ENCODE results near the gene SMIM44.
"Not testable (repeated sequence)": the region's sequence is repeated elsewhere in the genome, so short reads cannot be mapped to it uniquely, and the experiment has no call there.

Gene SMIM44
- total RNA-seq: 0 to 0.19 (median 0) reads per million in 3 donors

DNA sequence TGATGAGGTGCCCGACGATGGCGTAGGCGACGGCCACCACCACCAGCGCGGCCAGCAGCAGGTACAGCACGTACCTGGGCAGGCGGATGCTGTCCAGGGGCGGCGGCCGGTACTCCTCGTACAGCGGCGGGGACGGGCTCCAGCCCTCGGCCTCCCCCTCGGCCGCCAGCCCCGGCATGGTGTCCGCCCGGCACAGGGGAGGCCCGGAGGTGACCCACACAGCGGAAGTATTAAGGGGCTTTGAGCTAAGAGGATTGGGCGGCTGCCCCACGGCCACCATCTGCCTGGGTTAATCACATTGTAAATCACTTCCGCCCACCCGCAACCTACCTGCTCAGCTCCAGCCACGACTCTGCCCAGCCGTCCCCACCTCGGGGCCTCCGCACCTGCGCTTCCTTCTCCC is at the start of gene SMIM44:
Gene SMIM44 (minus strand): TSS at position 216 of the 403 bp plus-strand sequence. CDS start 38 bp downstream, at position 178.
- peaks cover 15% of the 10 kb centered on the region for H3K4me1 ChIP-seq (ENCODE audit: control insufficient read depth, insufficient read depth, low read length, poor library complexity, severe bottlenecking)
- no peaks in the 10 kb centered on the region for H3K27me3 ChIP-seq (replicated peaks; ENCODE audit: control insufficient read depth, insufficient read depth, low read length, poor library complexity, severe bottlenecking)
- H3K4me3 ChIP-seq (ENCODE audit: insufficient read depth, low read depth, low read length, poor library complexity, severe bottlenecking): no peak within 1 kb of the TSS
- DNase-seq: no peak
- no peak within 1 kb of the TSS for H3K27ac ChIP-seq (ENCODE audit: insufficient read depth, low read length, poor library complexity, severe bottlenecking)
- H3K36me3 ChIP-seq (ENCODE audit: control insufficient read depth, insufficient read depth, low read length): no peaks in the 10 kb centered on the region
- no peaks in the 10 kb centered on the region for H3K9me3 ChIP-seq (ENCODE audit: control insufficient read depth, low read length)

- Histone ChIP-seq H3K9me3 (ENCODE audit: control insufficient read depth, low read length) (no peaks in the 10 kb centered on the region), H3K27ac (ENCODE audit: insufficient read depth, low read length, poor library complexity, severe bottlenecking) (no peak overlapping the region), H3K36me3 (ENCODE audit: control insufficient read depth, insufficient read depth, low read length) (peaks cover 62% of the 10 kb centered on the region), H3K27me3 (replicated peaks; ENCODE audit: control insufficient read depth, insufficient read depth, low read length, poor library complexity, severe bottlenecking) (no peaks in the 10 kb centered on the region), H3K4me3 (ENCODE audit: insufficient read depth, low read depth, low read length, poor library complexity, severe bottlenecking) (no peak overlapping the region), H3K4me1 (ENCODE audit: control insufficient read depth, insufficient read depth, low read length, poor library complexity, severe bottlenecking) (no peaks in the 10 kb centered on the region)
- no peak for DNase-seq
Measured at GRCh38 chr19:3533033-3533432, 49.8 kb upstream of the SMIM44 start.

DNA sequence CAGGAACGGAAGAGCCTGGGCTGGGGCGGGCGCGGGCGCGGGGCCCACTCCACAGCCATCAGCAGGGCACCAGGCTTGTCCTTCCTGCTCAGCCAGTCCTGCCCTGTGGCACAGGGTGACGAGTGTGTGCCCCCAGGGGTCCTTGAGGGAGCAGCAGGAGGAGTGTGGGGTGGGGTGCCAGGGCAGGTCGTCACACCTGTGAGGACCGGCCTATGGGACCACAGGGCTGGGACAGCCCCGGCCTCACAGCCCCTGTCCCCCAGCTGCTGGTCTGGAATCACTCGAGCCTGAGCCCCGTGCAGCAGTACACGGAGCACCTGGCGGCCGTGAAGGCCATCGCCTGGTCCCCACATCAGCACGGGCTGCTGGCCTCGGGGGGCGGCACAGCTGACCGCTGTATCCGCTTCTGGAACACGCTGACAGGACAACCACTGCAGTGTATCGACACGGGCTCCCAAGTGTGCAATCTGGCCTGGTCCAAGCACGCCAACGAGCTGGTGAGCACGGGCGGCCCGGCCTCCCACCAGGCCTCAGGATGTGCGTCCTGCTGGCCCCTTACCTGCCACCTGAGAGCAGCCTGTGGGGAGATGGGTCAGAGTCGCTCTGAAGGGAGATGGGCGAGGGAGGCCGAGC is 49.0 kb upstream of the SMIM44 start:
- Histone ChIP-seq H3K27me3 (replicated peaks; ENCODE audit: control insufficient read depth, insufficient read depth, low read length, poor library complexity, severe bottlenecking) (no peaks in the 10 kb centered on the region), H3K4me3 (ENCODE audit: insufficient read depth, low read depth, low read length, poor library complexity, severe bottlenecking) (no peak overlapping the region), H3K4me1 (ENCODE audit: control insufficient read depth, insufficient read depth, low read length, poor library complexity, severe bottlenecking) (no peaks in the 10 kb centered on the region), H3K36me3 (ENCODE audit: control insufficient read depth, insufficient read depth, low read length) (peaks cover 63% of the 10 kb centered on the region), H3K27ac (ENCODE audit: insufficient read depth, low read length, poor library complexity, severe bottlenecking) (no peak overlapping the region), H3K9me3 (ENCODE audit: control insufficient read depth, low read length) (no peaks in the 10 kb centered on the region)
- no peak for DNase-seq

DNA sequence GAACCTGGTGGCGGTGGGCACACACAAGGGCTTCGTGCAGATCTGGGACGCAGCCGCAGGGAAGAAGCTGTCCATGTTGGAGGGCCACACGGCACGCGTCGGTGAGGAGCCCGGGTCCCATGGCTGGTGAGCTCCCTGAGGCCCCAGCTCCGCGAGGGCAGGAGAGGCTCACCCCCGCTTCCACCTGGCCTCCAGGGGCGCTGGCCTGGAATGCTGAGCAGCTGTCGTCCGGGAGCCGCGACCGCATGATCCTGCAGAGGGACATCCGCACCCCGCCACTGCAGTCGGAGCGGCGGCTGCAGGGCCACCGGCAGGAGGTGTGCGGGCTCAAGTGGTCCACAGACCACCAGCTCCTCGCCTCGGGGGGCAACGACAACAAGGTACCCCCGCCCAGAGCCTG is 48.5 kb upstream of the SMIM44 start:
- no peaks in the 10 kb centered on the region for H3K27me3 ChIP-seq (replicated peaks; ENCODE audit: control insufficient read depth, insufficient read depth, low read length, poor library complexity, severe bottlenecking)
- H3K9me3 ChIP-seq (ENCODE audit: control insufficient read depth, low read length): no peaks in the 10 kb centered on the region
- no peak for DNase-seq
- H3K36me3 ChIP-seq (ENCODE audit: control insufficient read depth, insufficient read depth, low read length): peaks cover 69% of the 10 kb centered on the region
- H3K27ac ChIP-seq (ENCODE audit: insufficient read depth, low read length, poor library complexity, severe bottlenecking): no peak overlapping the region
- no peak overlapping the region for H3K4me3 ChIP-seq (ENCODE audit: insufficient read depth, low read depth, low read length, poor library complexity, severe bottlenecking)
- no peaks in the 10 kb centered on the region for H3K4me1 ChIP-seq (ENCODE audit: control insufficient read depth, insufficient read depth, low read length, poor library complexity, severe bottlenecking)

GRCh38 chr19:3530389-3530788 is 47.1 kb upstream of the SMIM44 start:
- H3K4me1 ChIP-seq (ENCODE audit: control insufficient read depth, insufficient read depth, low read length, poor library complexity, severe bottlenecking): no peaks in the 10 kb centered on the region
- H3K4me3 ChIP-seq (ENCODE audit: insufficient read depth, low read depth, low read length, poor library complexity, severe bottlenecking): no peak overlapping the region
- no peaks in the 10 kb centered on the region for H3K27me3 ChIP-seq (replicated peaks; ENCODE audit: control insufficient read depth, insufficient read depth, low read length, poor library complexity, severe bottlenecking)
- H3K27ac ChIP-seq (ENCODE audit: insufficient read depth, low read length, poor library complexity, severe bottlenecking): no peak overlapping the region
- peaks cover 73% of the 10 kb centered on the region for H3K36me3 ChIP-seq (ENCODE audit: control insufficient read depth, insufficient read depth, low read length)
- H3K9me3 ChIP-seq (ENCODE audit: control insufficient read depth, low read length): no peaks in the 10 kb centered on the region
- DNase-seq: no peak

DNA sequence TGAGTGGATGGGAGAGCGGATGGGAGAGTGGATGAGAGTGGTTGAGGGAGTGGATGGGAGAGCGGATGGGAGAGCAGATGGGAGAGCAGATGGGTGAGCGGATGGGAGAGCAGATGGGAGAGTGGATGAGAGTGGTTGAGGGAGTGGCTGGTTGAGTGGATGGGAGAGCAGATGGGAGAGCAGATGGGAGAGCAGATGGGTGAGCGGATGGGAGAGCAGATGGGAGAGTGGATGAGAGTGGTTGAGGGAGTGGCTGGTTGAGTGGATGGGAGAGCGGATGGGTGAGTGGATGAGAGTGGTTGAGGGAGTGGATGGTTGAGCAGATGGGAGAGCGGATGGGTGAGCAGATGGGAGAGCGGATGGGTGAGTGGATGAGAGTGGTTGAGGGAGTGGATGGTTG is 46.1 kb upstream of the SMIM44 start:
- peaks cover 71% of the 10 kb centered on the region for H3K36me3 ChIP-seq (ENCODE audit: control insufficient read depth, insufficient read depth, low read length)
- H3K9me3 ChIP-seq (ENCODE audit: control insufficient read depth, low read length); H3K4me3 ChIP-seq (ENCODE audit: insufficient read depth, low read depth, low read length, poor library complexity, severe bottlenecking); DNase-seq; H3K27ac ChIP-seq (ENCODE audit: insufficient read depth, low read length, poor library complexity, severe bottlenecking); H3K27me3 ChIP-seq (replicated peaks; ENCODE audit: control insufficient read depth, insufficient read depth, low read length, poor library complexity, severe bottlenecking); H3K4me1 ChIP-seq (ENCODE audit: control insufficient read depth, insufficient read depth, low read length, poor library complexity, severe bottlenecking): not testable (repeated sequence)

DNA sequence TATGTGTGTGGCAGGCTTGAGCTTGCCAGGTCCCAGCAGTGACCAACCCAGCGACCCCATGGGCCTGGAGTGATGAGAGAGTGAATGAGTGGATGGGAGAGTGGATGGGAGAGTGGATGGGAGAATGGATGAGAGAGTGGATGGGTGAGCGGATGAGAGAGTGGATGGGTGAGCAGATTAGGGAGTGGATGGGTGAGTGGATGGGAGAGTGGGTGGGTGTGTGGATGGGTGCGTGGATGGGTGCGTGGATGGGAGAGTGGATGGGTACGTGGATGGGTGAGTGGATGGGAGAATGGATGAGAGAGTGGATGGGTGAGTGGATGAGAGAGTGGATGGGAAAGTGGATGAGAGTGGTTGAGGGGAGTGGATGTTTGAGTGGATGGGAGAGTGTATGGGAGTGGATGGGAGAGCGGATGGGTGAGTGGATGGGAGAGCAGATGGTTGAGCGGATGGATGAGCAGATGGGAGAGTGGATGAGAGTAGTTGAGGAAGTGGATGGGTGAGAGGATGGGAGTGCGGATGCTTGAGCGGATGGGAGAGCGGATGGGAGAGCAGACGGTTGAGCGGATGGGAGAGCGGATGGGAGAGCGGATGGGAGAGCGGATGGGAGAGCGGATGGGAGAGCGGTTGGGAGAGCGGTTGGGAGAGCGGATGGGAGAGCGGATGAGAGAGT is 45.4 kb upstream of the SMIM44 start:
- Histone ChIP-seq H3K36me3 (ENCODE audit: control insufficient read depth, insufficient read depth, low read length) (peaks cover 69% of the 10 kb centered on the region), H3K4me3 (ENCODE audit: insufficient read depth, low read depth, low read length, poor library complexity, severe bottlenecking) (no peak overlapping the region), H3K27ac (ENCODE audit: insufficient read depth, low read length, poor library complexity, severe bottlenecking) (no peak overlapping the region), H3K27me3 (replicated peaks; ENCODE audit: control insufficient read depth, insufficient read depth, low read length, poor library complexity, severe bottlenecking) (no peaks in the 10 kb centered on the region), H3K4me1 (ENCODE audit: control insufficient read depth, insufficient read depth, low read length, poor library complexity, severe bottlenecking) (no peaks in the 10 kb centered on the region), H3K9me3 (ENCODE audit: control insufficient read depth, low read length) (no peaks in the 10 kb centered on the region)
- DNase-seq: no peak

DNA sequence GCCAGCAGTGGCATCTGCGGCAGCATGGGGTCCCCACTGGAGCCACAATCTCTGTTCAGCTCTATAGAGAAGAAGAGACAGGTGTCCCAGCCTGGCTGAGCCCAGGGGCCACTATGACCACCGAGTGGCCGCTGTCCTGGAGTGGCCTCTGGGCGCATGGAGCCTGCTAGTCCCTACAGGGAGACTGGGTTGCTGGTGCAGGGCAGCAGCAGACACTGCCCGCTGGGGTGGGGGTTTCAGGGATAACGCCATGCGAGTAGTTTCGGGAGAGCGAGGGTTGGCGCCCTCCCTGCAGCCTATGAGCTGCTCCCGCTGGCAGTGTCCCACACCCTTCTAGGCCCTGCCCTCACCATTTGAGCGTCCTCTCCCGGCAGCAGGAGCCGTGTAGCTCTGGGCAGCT is 44.8 kb upstream of the SMIM44 start:
- Histone ChIP-seq H3K27me3 (replicated peaks; ENCODE audit: control insufficient read depth, insufficient read depth, low read length, poor library complexity, severe bottlenecking) (no peaks in the 10 kb centered on the region), H3K27ac (ENCODE audit: insufficient read depth, low read length, poor library complexity, severe bottlenecking) (no peak overlapping the region), H3K4me3 (ENCODE audit: insufficient read depth, low read depth, low read length, poor library complexity, severe bottlenecking) (no peak overlapping the region), H3K4me1 (ENCODE audit: control insufficient read depth, insufficient read depth, low read length, poor library complexity, severe bottlenecking) (no peaks in the 10 kb centered on the region), H3K9me3 (ENCODE audit: control insufficient read depth, low read length) (no peaks in the 10 kb centered on the region), H3K36me3 (ENCODE audit: control insufficient read depth, insufficient read depth, low read length) (peaks cover 69% of the 10 kb centered on the region)
- DNase-seq: no peak

DNA sequence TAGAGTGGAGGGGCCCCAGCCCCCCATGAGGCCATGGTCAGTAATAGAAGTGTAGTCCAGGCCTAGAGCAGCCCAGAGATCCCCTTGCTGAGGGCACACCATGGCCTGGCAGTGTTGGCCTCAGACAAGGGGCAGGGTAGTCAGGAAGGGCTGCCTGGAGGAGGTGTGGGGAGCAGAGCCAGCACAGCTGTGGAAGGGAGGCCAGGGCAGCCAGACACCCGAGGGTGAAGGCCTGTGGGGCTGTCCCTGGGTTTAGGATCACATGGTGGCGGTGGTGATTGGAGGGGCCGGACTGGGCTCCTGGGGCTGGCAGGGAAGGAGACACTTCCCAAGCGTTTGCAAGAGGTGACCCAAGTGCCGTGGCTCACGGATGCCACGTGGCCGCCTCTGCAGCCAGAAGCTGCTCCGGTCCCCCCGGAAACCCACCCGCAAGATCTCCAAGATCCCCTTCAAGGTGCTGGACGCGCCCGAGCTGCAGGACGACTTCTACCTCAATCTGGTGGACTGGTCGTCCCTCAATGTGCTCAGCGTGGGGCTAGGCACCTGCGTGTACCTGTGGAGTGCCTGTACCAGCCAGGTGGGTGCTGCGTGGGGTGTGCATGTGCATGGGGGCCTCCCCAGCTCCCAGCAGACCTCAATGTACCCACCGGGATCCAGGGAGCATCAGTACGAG is 44.1 kb upstream of the SMIM44 start:
- Histone ChIP-seq H3K27me3 (replicated peaks; ENCODE audit: control insufficient read depth, insufficient read depth, low read length, poor library complexity, severe bottlenecking) (no peaks in the 10 kb centered on the region), H3K27ac (ENCODE audit: insufficient read depth, low read length, poor library complexity, severe bottlenecking) (no peak overlapping the region), H3K4me1 (ENCODE audit: control insufficient read depth, insufficient read depth, low read length, poor library complexity, severe bottlenecking) (no peaks in the 10 kb centered on the region), H3K9me3 (ENCODE audit: control insufficient read depth, low read length) (no peaks in the 10 kb centered on the region), H3K36me3 (ENCODE audit: control insufficient read depth, insufficient read depth, low read length) (peaks cover 69% of the 10 kb centered on the region), H3K4me3 (ENCODE audit: insufficient read depth, low read depth, low read length, poor library complexity, severe bottlenecking) (no peak overlapping the region)
- no peak for DNase-seq

Data from effector memory CD4-positive, alpha-beta T cell (primary cell).